Measurements from ENCODE around the gene RAPGEF5. TPM values are rescaled to one million over a fixed set of nuclear protein-coding genes. Genes with fewer than 3 reads are reported as not detected.
A peak's percentile ranks its signal among the peaks of the same experiment; 100 is the strongest.

RAPGEF5 gene
- total RNA-seq, 1 experiment from 2014 or later = 13.3 TPM

DNA sequence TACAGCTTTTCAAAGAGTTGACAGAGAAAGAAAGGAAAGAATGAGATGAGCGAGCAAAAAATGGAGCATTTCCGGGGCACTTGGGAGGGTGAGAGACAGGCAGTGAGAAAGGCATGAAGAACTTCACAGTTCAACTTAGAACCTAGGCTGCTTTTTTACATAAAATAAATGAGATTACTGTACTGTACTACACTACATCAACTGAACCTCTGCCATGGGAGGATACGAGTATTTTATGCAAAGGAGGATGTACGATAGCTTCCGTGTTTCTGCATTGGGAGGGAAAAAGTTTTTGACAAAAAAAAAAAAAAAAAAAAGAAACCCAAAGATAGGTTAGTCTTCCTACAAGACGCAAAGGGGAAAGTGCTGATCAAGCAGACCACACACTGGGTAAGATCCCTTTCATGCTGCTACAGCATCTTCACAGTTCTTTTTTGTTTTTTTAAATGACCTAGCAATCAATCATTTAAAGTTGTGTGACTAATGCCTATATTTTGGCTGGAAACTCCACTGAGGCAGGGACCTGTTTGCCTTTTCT, 88.0 kb downstream of the RAPGEF5 start:
- Histone ChIP-seq H3K4me2 (ENCODE audit: insufficient read depth, insufficient read length, low read length) (no peak overlapping the region), H3K23ac (ENCODE audit: insufficient read length, low read depth, low read length) (no peak overlapping the region), H4K5ac (ENCODE audit: insufficient read length, low read depth, low read length) (no peak overlapping the region), H3K9ac (ENCODE audit: extremely low read depth, insufficient read length, low read length) (no peak overlapping the region), H2BK12ac (ENCODE audit: insufficient read length, low read depth, low read length) (no peak overlapping the region), H2AFZ (ENCODE audit: low read length) (no peak overlapping the region), H3K79me2 (ENCODE audit: insufficient read depth, low read length) (no peaks in the 10 kb centered on the region), H3K14ac (ENCODE audit: insufficient read depth, low read length) (no peak overlapping the region), H2BK20ac (ENCODE audit: low read depth, low read length, poor library complexity, severe bottlenecking) (no peak overlapping the region), H2AK5ac (ENCODE audit: insufficient read length, low read length) (no peak overlapping the region), H2BK15ac (ENCODE audit: low read depth, low read length) (no peak overlapping the region), H3T11ph (ENCODE audit: low read length) (no peak overlapping the region), H3K79me1 (ENCODE audit: insufficient read depth, low read depth, low read length, poor library complexity, severe bottlenecking) (no peaks in the 10 kb centered on the region), H3K4me1 (ENCODE audit: insufficient read depth, low read length) (peaks cover 6% of the 10 kb centered on the region; the same call in 1 of the 2 replicates), H4K8ac (replicated peaks; ENCODE audit: insufficient read length, low read depth, low read length) (no peak overlapping the region), H3K9me3 (ENCODE audit: control insufficient read depth, low read depth, low read length) (no peaks in the 10 kb centered on the region), H4K91ac (ENCODE audit: insufficient read length, low read depth, low read length) (no peak overlapping the region), H2BK120ac (ENCODE audit: low read depth, low read length, poor library complexity, severe bottlenecking) (no peak overlapping the region), H3K4ac (ENCODE audit: low read depth, low read length) (no peak overlapping the region), H3K23me2 (ENCODE audit: insufficient read length, low read depth, low read length, poor library complexity, severe bottlenecking) (no peaks in the 10 kb centered on the region), H3K18ac (ENCODE audit: insufficient read length, low read depth, low read length) (no peak overlapping the region), H2BK5ac (ENCODE audit: insufficient read length, low read length) (no peak overlapping the region), H4K20me1 (ENCODE audit: control insufficient read depth, insufficient read depth, insufficient read length) (no peaks in the 10 kb centered on the region), H3K56ac (ENCODE audit: insufficient read length, low read depth, low read length) (no peak overlapping the region), H3K27me3 (ENCODE audit: insufficient read depth, low read length) (no peaks in the 10 kb centered on the region), H3K27ac (ENCODE audit: insufficient read length, low read depth, low read length) (no peak overlapping the region)
- no peaks in the 10 kb centered on the region for H3K27me3 Mint-ChIP-seq (ENCODE audit: low read depth)
- peaks cover 0 to 2% (median 2%) of the 10 kb centered on the region in 3 experiments; a peak in 4 of 7 replicates for H3K36me3 Mint-ChIP-seq (ENCODE audit: insufficient read depth in 1 of 3, low read depth in 3 of 3)
- no peak overlapping the region; a peak in 1 of 5 replicates for H3K4me3 Mint-ChIP-seq
- DNase-seq = no peak
- H3K27ac Mint-ChIP-seq = peak overlapping the region in 1 of 3 experiments; percentile 73; a peak in 5 of 7 replicates
- H3K9me3 Mint-ChIP-seq = no peaks in the 10 kb centered on the region
- peaks cover 16 to 19% of the 10 kb centered on the region in 2 experiments for H3K4me1 Mint-ChIP-seq
- WGBS (ENCODE audit: extremely low coverage, insufficient read length, low lambda C conversion rate) = no CpG with 5 or more reads among the region's 6 CpGs
- TF ChIP-seq CTCF (conservative IDR thresholded peaks at IDR 0.05) = no peak

All from H9 (cell line).